Neural cell (in vitro differentiated cells): ENCODE results near the gene ADAMTS14. TPM values are rescaled to one million over a fixed set of nuclear protein-coding genes. Genes with fewer than 3 reads are reported as not detected.

Experiments used
- H2AFZ ChIP-seq: fragments of 200-600, 300-800 bp; sonication (generic), shearing (Covaris generic); 2 replicates; pipeline ENCODE4 v1.6.0; 2014; ENCODE audit warnings: low read depth, mild to moderate bottlenecking, antibody characterized with exemption, low read length, moderate library complexity
- H3F3A ChIP-seq: fragments of 200-600 bp; shearing (Covaris generic); 2 replicates; pipeline ENCODE4 v1.6.1; 2016; ENCODE audit warnings: mild to moderate bottlenecking, moderate library complexity, mixed read lengths, antibody characterized with exemption, low read length; ENCODE audit not compliant: insufficient read depth, poor library complexity, severe bottlenecking
- H3K27ac ChIP-seq: fragments of 200-600, 300-800 bp; sonication (generic), shearing (Covaris generic); 2 replicates; pipeline ENCODE4 v1.5.1; 2014; ENCODE audit warnings: mild to moderate bottlenecking, low read length, moderate library complexity
- H3K27me3 ChIP-seq: fragments of 300-800, 200-600 bp; sonication (generic), shearing (Covaris generic); 2 replicates; pipeline ENCODE4 v1.6.0; 2014; ENCODE audit warnings: mild to moderate bottlenecking, low read depth, low read length, moderate library complexity; ENCODE audit not compliant: insufficient read depth
- H3K36me3 ChIP-seq: fragments of 300-800, 200-600 bp; sonication (generic), shearing (Covaris generic); 2 replicates; pipeline ENCODE4 v1.5.1; 2014; ENCODE audit warnings: mild to moderate bottlenecking, antibody characterized with exemption, low read length, moderate library complexity; ENCODE audit not compliant: insufficient read depth
- H3K4me2 ChIP-seq: fragments of 300-800, 200-600 bp; sonication (generic), shearing (Covaris generic); 2 replicates; pipeline ENCODE4 v1.6.0; 2014; ENCODE audit warnings: mild to moderate bottlenecking, low read length
- H3K4me3 ChIP-seq: fragments of 300-800, 200-600 bp; sonication (generic), shearing (Covaris generic); 2 replicates; pipeline ENCODE4 v1.5.1; 2014; ENCODE audit warnings: mild to moderate bottlenecking, low read length, moderate library complexity
- H3K79me2 ChIP-seq: fragments of 200-600 bp; shearing (Covaris generic); replicated peaks from 2 replicates; pipeline ENCODE4 v1.6.0; 2014; ENCODE audit warnings: mild to moderate bottlenecking, low read length, moderate library complexity; ENCODE audit not compliant: insufficient read depth
- H3K9ac ChIP-seq: fragments of 300-800, 200-600 bp; sonication (generic), shearing (Covaris generic); 2 replicates; pipeline ENCODE4 v1.6.1; 2016; ENCODE audit warnings: mild to moderate bottlenecking, low read length, mixed read lengths
- H3K9me2 ChIP-seq: fragments of 200-600 bp; shearing (Covaris generic); 2 replicates; pipeline ENCODE4 v1.6.1; 2016; ENCODE audit warnings: mild to moderate bottlenecking, low read length, mixed read lengths; ENCODE audit not compliant: insufficient read depth
- H3K9me3 ChIP-seq: fragments of 200-600, 300-800 bp; sonication (generic), shearing (Covaris generic); 2 replicates; pipeline ENCODE4 v1.6.1; 2016; ENCODE audit warnings: mild to moderate bottlenecking, mixed run types, low read length, moderate library complexity, mixed read lengths
- H4K20me1 ChIP-seq: fragments of 200-600 bp; shearing (Covaris generic); 2 replicates; pipeline ENCODE4 v1.6.1; 2016; ENCODE audit warnings: mild to moderate bottlenecking, mixed run types; ENCODE audit not compliant: insufficient read depth
- EP300 ChIP-seq: fragments of 450-650 bp; conservative IDR thresholded peaks from 2 replicates; pipeline ENCODE4 v1.6.1; 2014; ENCODE audit warnings: antibody characterized with exemption, mild to moderate bottlenecking, moderate library complexity; ENCODE audit not compliant: poor library complexity, severe bottlenecking
- EZH2 ChIP-seq: fragments of 200-600, 300-800 bp; shearing (Covaris generic), sonication (generic); IDR thresholded peaks from 2 replicates; pipeline ENCODE4 v1.6.1; 2014; ENCODE audit warnings: antibody characterized with exemption, low read length, borderline replicate concordance, mild to moderate bottlenecking; ENCODE audit not compliant: insufficient read depth, poor library complexity, severe bottlenecking
- MXI1 ChIP-seq: fragments of 450-650 bp; conservative IDR thresholded peaks from 2 replicates; pipeline ENCODE4 v1.6.1; 2014; ENCODE audit warnings: antibody characterized with exemption, mild to moderate bottlenecking; ENCODE audit not compliant: poor library complexity, severe bottlenecking
- POLR2AphosphoS5 ChIP-seq: IDR thresholded peaks from 2 replicates; pipeline ENCODE4 v1.6.1; 2012
- RAD21 ChIP-seq: fragments of 450-650 bp; conservative IDR thresholded peaks from 2 replicates; pipeline ENCODE4 v1.6.1; 2014; ENCODE audit warnings: antibody characterized with exemption, mild to moderate bottlenecking, moderate library complexity
- SMC3 ChIP-seq: fragments of 450-650 bp; conservative IDR thresholded peaks from 2 replicates; pipeline ENCODE4 v1.6.1; 2014; ENCODE audit warnings: antibody characterized with exemption, mild to moderate bottlenecking, moderate library complexity; ENCODE audit not compliant: poor library complexity
- TAF1 ChIP-seq: IDR thresholded peaks from 2 replicates; pipeline ENCODE4 v1.6.1; 2012; ENCODE audit warnings: low read depth
- polyA plus RNA-seq: library from polyadenylated mRNA; depleted of rRNA; stranded (reverse); fragments of >200 nt; gene quantifications from 2 replicates; pipeline ENCODE4 v1.2.3, GENCODE V29; 2014
- TF ChIP-seq, protein P1 (sequence below): IDR thresholded peaks from 2 replicates; pipeline ENCODE4 v1.6.1; 2012; ENCODE audit warnings: borderline replicate concordance
- TF ChIP-seq, protein P2 (sequence below): fragments of 450-650 bp; IDR thresholded peaks from 2 replicates; pipeline ENCODE4 v1.5.1; 2014; ENCODE audit warnings: antibody characterized with exemption, mild to moderate bottlenecking, moderate library complexity; ENCODE audit not compliant: poor library complexity, severe bottlenecking

ADAMTS14 gene
- polyA plus RNA-seq, 1 donor from 2014 or later = 0.04 TPM

DNA sequence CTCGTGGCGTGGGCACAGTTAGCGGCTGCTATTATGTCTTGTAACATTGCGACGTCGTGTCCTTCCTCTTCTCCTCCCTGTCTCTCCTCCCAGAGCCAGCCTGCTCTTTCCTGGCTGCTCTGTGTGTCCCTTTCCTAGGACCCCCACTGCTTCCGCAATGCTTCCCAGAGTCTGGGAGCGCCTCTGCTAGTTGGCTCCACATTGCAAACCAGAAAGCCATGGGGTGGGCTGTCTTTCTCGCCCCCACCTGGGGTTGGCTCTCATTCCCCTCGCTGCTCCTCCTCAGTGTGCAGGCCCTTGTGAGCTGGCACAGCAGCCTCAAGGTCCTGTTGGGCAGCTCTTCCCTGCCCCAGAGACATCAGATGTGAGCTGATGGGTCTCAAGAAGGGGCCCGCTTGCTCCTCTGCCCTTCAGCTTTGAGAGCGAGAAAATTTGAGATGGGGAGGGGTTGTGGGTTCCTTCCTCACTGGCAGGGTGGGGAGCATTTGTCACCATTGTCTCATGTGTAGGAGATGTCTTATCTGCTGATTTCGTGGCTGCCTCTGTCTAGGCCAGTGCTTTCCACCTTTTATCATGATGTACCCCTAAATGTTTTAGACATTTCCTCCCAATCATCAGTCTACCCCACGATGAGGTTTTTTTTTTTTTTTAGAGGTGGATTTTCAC is 3.3 kb downstream of the ADAMTS14 start:
- Histone ChIP-seq H3K36me3 (no peaks in the 10 kb centered on the region), H3K4me3 (no peak overlapping the region), H3F3A (no peaks in the 10 kb centered on the region), H3K9ac (no peak overlapping the region), H3K4me2 (no peak overlapping the region), H3K27me3 (peaks cover 29% of the 10 kb centered on the region), H3K79me2 (no peaks in the 10 kb centered on the region), H4K20me1 (no peaks in the 10 kb centered on the region), H3K9me3 (no peaks in the 10 kb centered on the region), H3K9me2 (no peaks in the 10 kb centered on the region), H2AFZ (no peak overlapping the region), H3K27ac (no peak overlapping the region)
- TF ChIP-seq, protein P1, sequence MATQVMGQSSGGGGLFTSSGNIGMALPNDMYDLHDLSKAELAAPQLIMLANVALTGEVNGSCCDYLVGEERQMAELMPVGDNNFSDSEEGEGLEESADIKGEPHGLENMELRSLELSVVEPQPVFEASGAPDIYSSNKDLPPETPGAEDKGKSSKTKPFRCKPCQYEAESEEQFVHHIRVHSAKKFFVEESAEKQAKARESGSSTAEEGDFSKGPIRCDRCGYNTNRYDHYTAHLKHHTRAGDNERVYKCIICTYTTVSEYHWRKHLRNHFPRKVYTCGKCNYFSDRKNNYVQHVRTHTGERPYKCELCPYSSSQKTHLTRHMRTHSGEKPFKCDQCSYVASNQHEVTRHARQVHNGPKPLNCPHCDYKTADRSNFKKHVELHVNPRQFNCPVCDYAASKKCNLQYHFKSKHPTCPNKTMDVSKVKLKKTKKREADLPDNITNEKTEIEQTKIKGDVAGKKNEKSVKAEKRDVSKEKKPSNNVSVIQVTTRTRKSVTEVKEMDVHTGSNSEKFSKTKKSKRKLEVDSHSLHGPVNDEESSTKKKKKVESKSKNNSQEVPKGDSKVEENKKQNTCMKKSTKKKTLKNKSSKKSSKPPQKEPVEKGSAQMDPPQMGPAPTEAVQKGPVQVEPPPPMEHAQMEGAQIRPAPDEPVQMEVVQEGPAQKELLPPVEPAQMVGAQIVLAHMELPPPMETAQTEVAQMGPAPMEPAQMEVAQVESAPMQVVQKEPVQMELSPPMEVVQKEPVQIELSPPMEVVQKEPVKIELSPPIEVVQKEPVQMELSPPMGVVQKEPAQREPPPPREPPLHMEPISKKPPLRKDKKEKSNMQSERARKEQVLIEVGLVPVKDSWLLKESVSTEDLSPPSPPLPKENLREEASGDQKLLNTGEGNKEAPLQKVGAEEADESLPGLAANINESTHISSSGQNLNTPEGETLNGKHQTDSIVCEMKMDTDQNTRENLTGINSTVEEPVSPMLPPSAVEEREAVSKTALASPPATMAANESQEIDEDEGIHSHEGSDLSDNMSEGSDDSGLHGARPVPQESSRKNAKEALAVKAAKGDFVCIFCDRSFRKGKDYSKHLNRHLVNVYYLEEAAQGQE = no peak
- TF ChIP-seq EP300 (no peak), EZH2 (no peak), RAD21 (no peak), TAF1 (no peak), MXI1 (no peak), POLR2AphosphoS5 (no peak), SMC3 (no peak)
- TF ChIP-seq, protein P2, sequence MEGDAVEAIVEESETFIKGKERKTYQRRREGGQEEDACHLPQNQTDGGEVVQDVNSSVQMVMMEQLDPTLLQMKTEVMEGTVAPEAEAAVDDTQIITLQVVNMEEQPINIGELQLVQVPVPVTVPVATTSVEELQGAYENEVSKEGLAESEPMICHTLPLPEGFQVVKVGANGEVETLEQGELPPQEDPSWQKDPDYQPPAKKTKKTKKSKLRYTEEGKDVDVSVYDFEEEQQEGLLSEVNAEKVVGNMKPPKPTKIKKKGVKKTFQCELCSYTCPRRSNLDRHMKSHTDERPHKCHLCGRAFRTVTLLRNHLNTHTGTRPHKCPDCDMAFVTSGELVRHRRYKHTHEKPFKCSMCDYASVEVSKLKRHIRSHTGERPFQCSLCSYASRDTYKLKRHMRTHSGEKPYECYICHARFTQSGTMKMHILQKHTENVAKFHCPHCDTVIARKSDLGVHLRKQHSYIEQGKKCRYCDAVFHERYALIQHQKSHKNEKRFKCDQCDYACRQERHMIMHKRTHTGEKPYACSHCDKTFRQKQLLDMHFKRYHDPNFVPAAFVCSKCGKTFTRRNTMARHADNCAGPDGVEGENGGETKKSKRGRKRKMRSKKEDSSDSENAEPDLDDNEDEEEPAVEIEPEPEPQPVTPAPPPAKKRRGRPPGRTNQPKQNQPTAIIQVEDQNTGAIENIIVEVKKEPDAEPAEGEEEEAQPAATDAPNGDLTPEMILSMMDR = no peak

DNA sequence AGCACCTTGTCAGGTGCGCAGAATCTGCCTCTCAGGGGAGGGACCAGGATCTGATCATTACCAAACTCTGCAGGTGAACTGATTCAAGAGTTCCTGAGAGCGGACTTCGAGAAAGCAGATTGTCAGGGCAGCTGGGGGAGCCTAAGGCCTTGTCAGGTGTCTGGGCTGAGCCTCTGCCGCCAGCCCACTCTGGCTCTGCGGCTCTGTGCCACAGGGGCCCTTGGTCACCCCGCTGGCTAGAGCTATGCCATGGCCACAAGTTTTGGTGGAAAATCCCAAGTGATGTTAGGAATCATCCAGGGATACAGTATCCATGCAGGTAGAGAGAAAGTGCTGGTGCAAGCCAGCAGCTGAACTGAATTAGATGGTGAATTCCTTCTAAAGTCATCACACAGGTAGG is 4.2 kb downstream of the ADAMTS14 start:
- Histone ChIP-seq H3K79me2 (no peaks in the 10 kb centered on the region), H2AFZ (no peak overlapping the region), H3K27me3 (peaks cover 27% of the 10 kb centered on the region), H3K9ac (no peak overlapping the region), H3K9me3 (no peaks in the 10 kb centered on the region), H3K4me3 (no peak overlapping the region), H3K9me2 (no peaks in the 10 kb centered on the region), H3F3A (no peaks in the 10 kb centered on the region), H3K4me2 (no peak overlapping the region), H4K20me1 (no peaks in the 10 kb centered on the region), H3K36me3 (no peaks in the 10 kb centered on the region), H3K27ac (no peak overlapping the region)
- no peak for TF ChIP-seq SMC3
- TF ChIP-seq EP300 = no peak
- no peak for TF ChIP-seq EZH2
- no peak for TF ChIP-seq POLR2AphosphoS5
- TF ChIP-seq, protein P1 = no peak
